Heart left ventricle (tissue), 16 donors: ENCODE measurements around the gene TSPAN12. TPM values are rescaled to one million over a fixed set of nuclear protein-coding genes. Genes with fewer than 3 reads are reported as not detected.

Source experiments
- ATAC-seq, 4 donors: fragments of 200-7000 bp; cut with Tn5 transposase; one replicate each; pipeline ENCODE4 v1.9.1; 2020 to 2022; ENCODE audit warnings: moderate library complexity in 4 of 4, mild to moderate bottlenecking in 3 of 4, moderate number of reproducible peaks in 1 of 4
- DNase-seq, 5 donors: peaks; one replicate each; pipeline ENCODE4 v3.0.0-alpha.2; 2020
- H3K27ac ChIP-seq, 12 donors: fragments of 200-600 bp; sonication (generic) in 4 of 12; one replicate each; pipeline versions ENCODE4 v1.5.0 to v1.8.0; 2016 to 2022; ENCODE audit warnings: mild to moderate bottlenecking in 2 of 12
- H3K27me3 ChIP-seq, 9 donors: fragments of 200-600 bp; sonication (generic) in 2 of 9; one replicate each; pipeline versions ENCODE4 v1.5.1 to v1.8.0; 2016 to 2022; ENCODE audit warnings: mild to moderate bottlenecking in 3 of 9
- H3K36me3 ChIP-seq, 9 donors: fragments of 200-600 bp; sonication (generic) in 2 of 9; one replicate each; pipeline versions ENCODE4 v1.5.0 to v1.8.0; 2018 to 2022; ENCODE audit warnings: mild to moderate bottlenecking in 2 of 9
- H3K4me1 ChIP-seq, 12 donors: fragments of 200-600 bp; sonication (generic) in 4 of 12; one replicate each; pipeline versions ENCODE4 v1.5.0 to v1.8.0; 2016 to 2022; ENCODE audit warnings: mild to moderate bottlenecking in 3 of 12
- H3K4me3 ChIP-seq, 12 donors: fragments of 200-600 bp; sonication (generic) in 4 of 12; one replicate each; pipeline versions ENCODE4 v1.5.0 to v1.8.0; 2017 to 2022; ENCODE audit warnings: mild to moderate bottlenecking in 9 of 12, moderate library complexity in 4 of 12
- H3K9me3 ChIP-seq, 12 donors: fragments of 200-600 bp; sonication (generic) in 4 of 12; one replicate each; pipeline versions ENCODE4 v1.5.0 to v1.8.0; 2016 to 2022; ENCODE audit warnings: mild to moderate bottlenecking in 1 of 12
- CTCF ChIP-seq, 12 donors: fragments of 200-600 bp; sonication (generic) in 4 of 12; IDR thresholded peaks; one replicate each; pipeline versions ENCODE4 v1.5.0 to v1.8.0; 2018 to 2022; ENCODE audit warnings: antibody characterized with exemption in 12 of 12, mild to moderate bottlenecking in 5 of 12
- POLR2A ChIP-seq, 2 donors: fragments of 450-650 bp; IDR thresholded peaks; one replicate each; pipeline ENCODE4 v1.6.1; 2017; ENCODE audit warnings: antibody characterized with exemption in 2 of 2, mild to moderate bottlenecking in 2 of 2, moderate library complexity in 2 of 2
- WGBS, 4 donors: extraction: QIAGEN DNeasy Blood & Tissue Kit in 2 of 4; methylation state at CpG; one replicate each; pipeline versions ENCODE4 v1.1.5 to v1.1.7; 2013 to 2018; 5-methylcytosine and 5-hydroxymethylcytosine counted together
- intact Hi-C, 10 donors: fragments of 100-400 bp; cut with DNase I; formaldehyde crosslinking; loops; one replicate each; pipeline versions ENCODE4 v1.11.1 to v1.14.2; 2022
- polyA plus RNA-seq, 2 donors: library from polyadenylated mRNA; stranded (reverse); fragments of 200-250 nt; gene quantifications; one replicate each; pipeline ENCODE4 v1.2.3, GENCODE V29; 2013
- total RNA-seq, 9 donors: library from RNA; depleted of rRNA in 2 of 9; stranded (reverse); fragments of >200 nt in 2 of 9; fragmentation: NEBNext Ultra II Directional in 3 of 9; extraction: Animal tissue kit (Norgen Biotek cat#: 25700) in 3 of 9; gene quantifications; one replicate each; pipeline versions ENCODE4 v1.1.0 to v1.2.4, GENCODE V29; 2016 to 2023
- donor health status: ischemic (EF 13 %, LVEDD 7.1; RV severe dilation, severe dysfunction).
- donor health status: healthy with polysubstance abuse.
- donor health status: DM: no; HTN: yes; CAD: no.
- donor health status: DM: no; HTN: no; CAD: no.
- donor health status: ischemic (EF 25% LVEDD 6.9; RV normal size, moderate dysfunction).
- donor health status: ischemic (EF 25% LVEDD 5.7; RV mildly dilated, moderate dysfunction).
- donor health status: healthy.
- donor health status: DM: yes; HTN: yes; CAD: no.
- donor health status: ischemic (EF 35%, LVEDD 5.7; RV mildly dilated, moderate dysfunction).
- donor health status: nonischemic (EF 11% LVEDD 7.7; RV severe dilation, severe dysfunction).
- donor health status: DM: yes; HTN: yes; CAD: no.
- donor health status: PGD.
- donor health status: ischemic (EF 29% LVEDD 5.4; RV normal size, mild dysfunction).
- donor health status: nonischemic (EF 23%, LVEDD 6.1; RV moderate dilation, normal function).

Gene TSPAN12
- total and polyA plus RNA-seq, 11 donors: 24.2 to 85.0 (median 54.7) TPM

GRCh38 chr7:120825576-120825975 is 32.4 kb downstream of the TSPAN12 start:
- no peak overlapping the region for H3K4me3 ChIP-seq
- no peaks in the 10 kb centered on the region for H3K27me3 ChIP-seq
- H3K36me3 ChIP-seq: peaks cover 0 to 4% (median 0%) of the 10 kb centered on the region in 9 donors
- H3K9me3 ChIP-seq: peaks cover 0 to 7% (median 0%) of the 10 kb centered on the region in 12 donors
- no peak for ATAC-seq
- TF ChIP-seq CTCF (IDR thresholded peaks at IDR 0.05) (no peak), POLR2A (IDR thresholded peaks at IDR 0.05) (no peak)
- H3K4me1 ChIP-seq: peaks cover 0 to 15% (median 0%) of the 10 kb centered on the region in 12 donors
- no peak overlapping the region for H3K27ac ChIP-seq
- intact Hi-C loops: no loop called here
- whole genome bisulfite sequencing, 4 donors: 40 to 54% (median 47%) methylated on average over 2 of the region's 2 CpGs
- no peak for DNase-seq

- TF ChIP-seq CTCF (IDR thresholded peaks at IDR 0.05) (no peak), POLR2A (IDR thresholded peaks at IDR 0.05) (no peak)
- Histone ChIP-seq H3K36me3 (no peaks in the 10 kb centered on the region), H3K9me3 (peaks cover 0 to 2% (median 0%) of the 10 kb centered on the region in 12 donors), H3K4me3 (no peak overlapping the region), H3K27ac (no peak overlapping the region), H3K4me1 (peaks cover 0 to 15% (median 0%) of the 10 kb centered on the region in 12 donors), H3K27me3 (no peaks in the 10 kb centered on the region)
- DNase-seq (no peak), ATAC-seq (no peak)
- WGBS, 4 donors: 60 to 66% (median 63%) methylated on average over 1 of the region's 1 CpG
- intact Hi-C loops: no loop called here
These were observed 32.8 kb downstream of the TSPAN12 start for GRCh38 chr7:120825152-120825551.

- intact Hi-C loops: no loop called here
- Histone ChIP-seq H3K4me3 (no peak overlapping the region), H3K27ac (no peak overlapping the region), H3K27me3 (no peaks in the 10 kb centered on the region), H3K9me3 (no peaks in the 10 kb centered on the region), H3K36me3 (peaks cover 0 to 13% (median 0%) of the 10 kb centered on the region in 9 donors), H3K4me1 (peaks cover 0 to 8% (median 0%) of the 10 kb centered on the region in 12 donors)
- TF ChIP-seq POLR2A (IDR thresholded peaks at IDR 0.05) (no peak), CTCF (IDR thresholded peaks at IDR 0.05) (no peak)
- DNase-seq (no peak), ATAC-seq (no peak)
These were observed 38.1 kb downstream of the TSPAN12 start for GRCh38 chr7:120819861-120820260.

GRCh38 chr7:120817851-120818250 is 40.1 kb downstream of the TSPAN12 start:
- Histone ChIP-seq H3K36me3 (peaks cover 0 to 19% (median 0%) of the 10 kb centered on the region in 9 donors), H3K4me3 (no peak overlapping the region), H3K27me3 (no peaks in the 10 kb centered on the region), H3K9me3 (no peaks in the 10 kb centered on the region), H3K27ac (no peak overlapping the region), H3K4me1 (peaks cover 0 to 12% (median 0%) of the 10 kb centered on the region in 12 donors)
- WGBS, 4 donors: 74 to 85% (median 83%) methylated on average over 2 of the region's 2 CpGs
- TF ChIP-seq POLR2A (IDR thresholded peaks at IDR 0.05): no peak
- no peak for TF ChIP-seq CTCF (IDR thresholded peaks at IDR 0.05)
- ATAC-seq (no peak), DNase-seq (no peak)
- intact Hi-C loops: no loop called here
